WTC11 (cell line): ENCODE data around the gene BCAS1. TPM values are rescaled to one million over a fixed set of nuclear protein-coding genes. Genes with fewer than 3 reads are reported as not detected.
"Not testable (repeated sequence)": the region's sequence is repeated elsewhere in the genome, so short reads cannot be mapped to it uniquely, and the experiment has no call there.

ENCODE experiments used
- ATAC-seq: fragments of 200-7000 bp; cut with Tn5 transposase; 2 replicates; pipeline ENCODE4 v1.10.0; 2021; ENCODE audit warnings: mild to moderate bottlenecking, moderate library complexity
- CTCF ChIA-PET: fragments of 300-600 bp; sonication (Branson Sonifier 250); formaldehyde crosslinking; loops from one replicate; lab custom pipeline; 2021; ENCODE audit warnings: antibody characterized with exemption; lab: Charles Lee
- POLR2A ChIA-PET: fragments of 350-600 bp; sonication (Branson Sonifier 250); formaldehyde crosslinking; loops from one replicate; lab custom pipeline; 2021; ENCODE audit warnings: antibody characterized with exemption; lab: Charles Lee
- DNase-seq: peaks from one replicate; pipeline ENCODE4 v3.0.0; 2021; ENCODE audit warnings: low spot score
- H3K27ac Mint-ChIP-seq: 2 replicates; pipeline ENCODE4 v1.8.0; 2021; ENCODE audit warnings: mixed read lengths
- H3K27me3 Mint-ChIP-seq: 2 replicates; pipeline ENCODE4 v1.8.0; 2021; ENCODE audit warnings: low read depth, mild to moderate bottlenecking, moderate library complexity, mixed read lengths
- H3K36me3 Mint-ChIP-seq: 2 replicates; pipeline ENCODE4 v1.8.0; 2021; ENCODE audit warnings: mixed read lengths
- H3K4me1 Mint-ChIP-seq: 2 replicates; pipeline ENCODE4 v1.8.0; 2022; ENCODE audit warnings: mixed read lengths
- H3K4me3 Mint-ChIP-seq: 2 replicates; pipeline ENCODE4 v1.8.0; 2021; ENCODE audit warnings: mild to moderate bottlenecking, moderate library complexity, mixed read lengths
- H3K9me3 Mint-ChIP-seq: 2 replicates; pipeline ENCODE4 v1.8.0; 2021; ENCODE audit warnings: mixed read lengths
- CTCF ChIP-seq: fragments of 200-600 bp; IDR thresholded peaks from 2 replicates; pipeline ENCODE4 v1.8.0; 2022; ENCODE audit warnings: antibody characterized with exemption
- ETV6 ChIP-seq: sonication (generic); formaldehyde crosslinking; IDR thresholded peaks from 2 replicates; pipeline ENCODE4 v1.8.1; 2022; ENCODE audit warnings: mild to moderate bottlenecking, missing genetic modification reagents
- GTF2I ChIP-seq: fragments of 250-450 bp; sonication (Bioruptor Pico); conservative IDR thresholded peaks from 2 replicates; pipeline ENCODE4 v1.4.0; 2021; ENCODE audit warnings: mild to moderate bottlenecking
- IRF1 ChIP-seq: sonication (generic); formaldehyde crosslinking; IDR thresholded peaks from 2 replicates; pipeline ENCODE4 v1.8.0; 2023; ENCODE audit warnings: missing genetic modification reagents
- JAZF1 ChIP-seq: fragments of 250-450 bp; sonication (Bioruptor Pico); IDR thresholded peaks from 2 replicates; pipeline ENCODE4 v1.9.0; 2021; ENCODE audit warnings: moderate library complexity, mild to moderate bottlenecking, inconsistent platforms
- NFATC4 ChIP-seq: fragments of 250-450 bp; sonication (Bioruptor Pico); IDR thresholded peaks from 2 replicates; pipeline ENCODE4 v1.9.0; 2021; ENCODE audit warnings: mild to moderate bottlenecking
- NR3C1 ChIP-seq: sonication (generic); formaldehyde crosslinking; conservative IDR thresholded peaks from 2 replicates; pipeline ENCODE4 v1.8.1; 2023; ENCODE audit warnings: low read depth, mild to moderate bottlenecking, missing genetic modification reagents
- OVOL2 ChIP-seq: fragments of 250-450 bp; sonication (Bioruptor Pico); IDR thresholded peaks from 2 replicates; pipeline ENCODE4 v1.9.0; 2021; ENCODE audit warnings: mild to moderate bottlenecking, borderline replicate concordance
- SOX15 ChIP-seq: fragments of 250-450 bp; sonication (Bioruptor Pico); IDR thresholded peaks from 2 replicates; pipeline ENCODE4 v1.9.0; 2021; ENCODE audit warnings: mild to moderate bottlenecking
- STAT6 ChIP-seq: sonication (generic); formaldehyde crosslinking; conservative IDR thresholded peaks from 2 replicates; pipeline ENCODE4 v1.8.1; 2023; ENCODE audit warnings: mild to moderate bottlenecking, low read depth, missing genetic modification reagents, moderate library complexity
- TCF7 ChIP-seq: sonication (generic); formaldehyde crosslinking; IDR thresholded peaks from 2 replicates; pipeline ENCODE4 v1.8.0; 2022; ENCODE audit warnings: mild to moderate bottlenecking, low read depth, missing genetic modification reagents, moderate library complexity
- ZNF138 ChIP-seq: sonication (generic); formaldehyde crosslinking; conservative IDR thresholded peaks from 2 replicates; pipeline ENCODE4 v1.8.1; 2022; ENCODE audit warnings: mild to moderate bottlenecking, moderate library complexity, missing genetic modification reagents
- ZNF263 ChIP-seq: sonication (generic); formaldehyde crosslinking; IDR thresholded peaks from 2 replicates; pipeline ENCODE4 v1.8.1; 2022; ENCODE audit warnings: low read depth, mild to moderate bottlenecking, moderate library complexity, missing genetic modification reagents
- total RNA-seq: library from RNA; stranded (reverse); gene quantifications from 3 replicates; pipeline ENCODE4 v1.2.3, GENCODE V29; 2021

The BCAS1 gene
- total RNA-seq, 1 experiment from 2014 or later = 0.11 TPM

- no peak for TF ChIP-seq STAT6 (CRISPR knock-in tag)
Measured at GRCh38 chr20:54011346-54011745, 59.0 kb downstream of the BCAS1 start (continued).

- H3K4me3 Mint-ChIP-seq, DNase-seq, H3K27me3 Mint-ChIP-seq, CTCF ChIA-PET, H3K36me3 Mint-ChIP-seq, H3K4me1 Mint-ChIP-seq, H3K27ac Mint-ChIP-seq, H3K9me3 Mint-ChIP-seq, ATAC-seq: not testable (repeated sequence)
- POLR2A ChIA-PET = interaction anchor here (0.5 kb wide), 1 partner anchor 236 kb away, joined by 3 read pairs; no protein-coding TSS in a partner anchor
Measured at GRCh38 chr20:54006216-54006615, 64.2 kb downstream of the BCAS1 start.

GRCh38 chr20:54005524-54005923 is 64.9 kb downstream of the BCAS1 start:
- H3K36me3 Mint-ChIP-seq = no peaks in the 10 kb centered on the region
- no peak for TF ChIP-seq NR3C1 (CRISPR knock-in tag)
- TF ChIP-seq CTCF = no peak
- no peak for TF ChIP-seq NFATC4 (CRISPR knock-in tag)
- TF ChIP-seq GTF2I (CRISPR knock-in tag) = no peak
- H3K27me3 Mint-ChIP-seq = no peaks in the 10 kb centered on the region; the same call in 1 of the 2 replicates
- H3K27ac Mint-ChIP-seq = no peak overlapping the region
- peaks cover 3% of the 10 kb centered on the region; the same call in 1 of the 2 replicates for H3K4me1 Mint-ChIP-seq
- DNase-seq = no peak
- H3K4me3 Mint-ChIP-seq = no peak overlapping the region
- H3K9me3 Mint-ChIP-seq = peaks cover 16% of the 10 kb centered on the region
- POLR2A ChIA-PET = no interaction called here
- ATAC-seq = no peak
- CTCF ChIA-PET = no interaction called here

- TF ChIP-seq OVOL2 (CRISPR knock-in tag) (no peak), ETV6 (CRISPR knock-in tag) (no peak), JAZF1 (CRISPR knock-in tag) (no peak), TCF7 (CRISPR knock-in tag) (no peak), ZNF138 (no peak), CTCF (no peak), ZNF263 (no peak), SOX15 (no peak), IRF1 (CRISPR knock-in tag) (no peak)
- ATAC-seq (no peak), DNase-seq (no peak)
- POLR2A ChIA-PET = no interaction called here
- peaks cover 3% of the 10 kb centered on the region; the same call in 1 of the 2 replicates for H3K4me1 Mint-ChIP-seq
- CTCF ChIA-PET = no interaction called here
- no peak overlapping the region for H3K4me3 Mint-ChIP-seq
- no peaks in the 10 kb centered on the region for H3K36me3 Mint-ChIP-seq
- H3K9me3 Mint-ChIP-seq = peaks cover 21% of the 10 kb centered on the region
- no peaks in the 10 kb centered on the region; the same call in 1 of the 2 replicates for H3K27me3 Mint-ChIP-seq
- H3K27ac Mint-ChIP-seq = no peak overlapping the region
Measured at GRCh38 chr20:54004445-54004844, 65.9 kb downstream of the BCAS1 start.
